HG03442 (cell line): ENCODE data around the gene POMGNT2.
"Not testable (repeated sequence)": the region's sequence is repeated elsewhere in the genome, so short reads cannot be mapped to it uniquely, and the experiment has no call there.

Experiments used
- ATAC-seq: cut with Tn5 transposase; IDR thresholded peaks from one replicate; pipeline ENCODE4 v1.9.1; 2021; ENCODE audit warnings: mild to moderate bottlenecking, moderate library complexity; ENCODE audit not compliant: unreplicated experiment

POMGNT2 gene

DNA sequence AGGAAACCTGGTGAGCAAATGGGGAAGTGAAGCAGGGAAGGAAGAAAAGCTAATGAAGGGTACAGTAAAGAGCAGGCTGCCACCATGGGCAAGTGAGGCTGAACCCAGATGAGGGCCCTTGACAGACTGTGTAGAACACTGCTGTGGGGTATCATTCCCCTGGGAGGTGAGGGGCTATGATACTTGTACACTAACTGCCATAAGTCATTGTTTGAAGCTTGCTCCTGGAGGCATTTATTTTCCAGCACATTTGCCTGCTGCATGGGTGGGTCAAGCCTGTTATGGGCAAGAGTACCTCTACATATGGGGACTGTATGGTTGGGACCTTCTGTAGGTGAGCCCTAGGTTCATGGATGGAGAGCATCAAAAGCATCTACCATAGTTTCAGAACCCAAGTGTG is 57.4 kb downstream of the POMGNT2 start:
- ATAC-seq = no peak

DNA sequence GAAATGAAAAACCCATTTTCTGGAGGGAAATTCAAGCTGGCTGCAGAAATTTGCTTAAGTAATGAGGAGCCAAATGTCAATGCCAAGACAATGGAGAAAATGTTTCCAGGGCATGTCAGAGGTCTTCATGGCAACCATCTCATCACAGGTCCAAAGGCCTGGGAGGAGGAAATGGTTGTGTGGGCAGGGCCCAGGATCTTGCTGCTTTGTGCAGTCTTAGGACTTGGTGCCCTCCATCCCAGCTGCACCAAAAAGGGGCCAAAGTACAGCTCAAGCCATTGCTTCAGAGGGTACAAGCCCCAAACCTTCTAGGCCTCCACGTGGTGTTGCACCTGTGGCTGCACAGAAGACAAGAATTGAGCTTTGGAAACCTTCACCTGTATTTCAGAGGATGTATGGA is 59.3 kb downstream of the POMGNT2 start:
- no peak for ATAC-seq

GRCh38 chr3:43045079-43045478 is 60.8 kb downstream of the POMGNT2 start:
- not testable (repeated sequence) for ATAC-seq

DNA sequence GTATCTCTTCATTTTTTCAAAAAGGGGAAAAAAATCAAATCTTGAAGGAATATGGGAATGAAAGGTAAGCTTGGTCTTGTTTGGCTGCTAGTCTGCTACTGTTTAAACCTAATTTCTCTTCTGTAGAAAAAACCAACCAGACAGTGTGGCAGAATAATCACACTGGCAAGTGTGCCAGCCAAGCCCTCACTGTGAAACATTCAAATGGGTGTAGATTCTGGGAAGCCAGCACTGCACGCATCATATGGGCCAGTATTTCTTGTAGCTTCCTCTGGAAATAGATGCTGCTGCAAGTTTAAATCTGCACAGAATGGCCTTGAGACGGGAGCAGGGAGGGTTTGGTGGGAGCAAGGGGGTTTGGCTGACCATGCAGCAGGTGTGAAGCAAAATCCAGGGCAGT is 62.1 kb downstream of the POMGNT2 start:
- ATAC-seq = no peak

DNA sequence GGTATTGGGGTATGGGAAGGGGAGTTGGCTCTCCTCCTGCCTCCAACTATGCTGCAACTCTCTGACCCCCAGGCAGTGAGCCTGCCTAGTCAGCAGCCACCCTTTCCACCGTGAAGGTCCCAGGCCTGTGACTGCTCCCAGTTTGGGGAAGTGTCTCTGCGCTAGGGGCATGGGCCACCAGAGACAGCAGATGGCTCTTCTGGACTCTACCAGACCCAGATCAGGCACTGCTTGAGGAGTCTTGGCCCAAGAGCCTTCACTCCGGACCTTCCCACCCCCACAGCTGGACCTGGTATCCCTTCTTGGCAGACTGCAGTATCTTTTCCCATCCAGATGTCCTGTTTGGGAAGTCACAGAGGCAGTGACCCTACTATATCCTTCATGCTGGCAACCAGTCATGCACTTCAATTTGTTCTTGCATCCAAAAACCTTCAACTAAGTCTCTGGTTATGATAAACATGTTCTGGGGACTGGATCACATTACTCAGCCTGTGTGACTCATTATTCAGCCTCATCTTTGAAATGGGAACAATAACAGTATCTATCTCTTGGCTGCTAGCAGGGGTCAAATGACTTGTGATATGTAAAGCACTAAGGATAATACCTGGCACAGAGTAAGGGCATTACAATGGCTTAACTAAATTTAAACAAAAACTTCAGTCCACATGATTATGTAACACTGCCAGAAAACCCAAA is 62.7 kb downstream of the POMGNT2 start:
- no peak for ATAC-seq

GRCh38 chr3:43041517-43041916 is 64.4 kb downstream of the POMGNT2 start:
- ATAC-seq = no peak

DNA sequence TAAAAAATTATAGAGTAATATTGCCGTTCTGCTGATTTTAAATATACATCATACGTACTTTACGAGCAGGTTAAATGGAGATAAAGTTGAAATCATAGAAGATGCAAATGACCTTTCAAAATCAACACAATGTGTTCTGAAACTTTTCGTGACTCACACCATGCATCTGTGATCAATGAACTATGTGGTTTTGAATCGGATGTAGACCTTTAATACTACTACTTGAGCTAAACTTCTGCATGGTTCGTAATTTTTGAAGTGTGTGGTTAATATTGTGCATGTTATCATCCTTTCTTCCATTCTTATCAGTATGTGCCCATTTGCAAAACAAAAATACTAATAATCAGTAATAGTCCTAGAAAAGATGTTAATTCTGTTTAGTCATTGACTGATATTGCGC is 67.9 kb downstream of the POMGNT2 start:
- ATAC-seq = peak; percentile 53

GRCh38 chr3:43036621-43037423 is 69.1 kb downstream of the POMGNT2 start:
- no peak for ATAC-seq

DNA sequence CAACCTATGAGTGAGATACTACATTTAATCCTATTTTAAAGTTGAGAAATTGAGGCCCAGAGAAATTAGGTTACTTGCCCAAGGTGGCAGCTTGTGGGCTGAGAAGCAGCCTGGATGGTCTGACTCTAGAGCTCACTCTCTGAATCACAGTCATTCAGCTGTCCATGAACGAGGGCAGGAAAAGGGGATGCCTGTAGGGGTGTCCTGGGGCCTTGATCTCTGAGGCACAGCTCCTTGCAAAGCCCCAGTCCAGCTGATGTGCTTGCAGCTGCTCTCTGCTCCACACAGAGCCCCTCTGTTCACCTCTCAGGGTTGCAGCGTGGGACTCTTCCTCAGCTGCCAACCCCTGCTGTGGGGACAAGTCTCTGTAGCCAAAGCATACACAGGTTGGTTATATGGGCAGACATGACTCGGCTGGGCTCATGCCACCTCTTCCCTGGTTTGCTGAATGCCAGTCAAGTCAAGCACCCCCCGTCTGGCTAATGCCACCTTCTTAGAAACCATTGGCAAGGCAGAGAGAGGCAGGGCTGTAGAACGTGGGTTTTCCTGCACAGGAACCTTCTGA is 70.0 kb downstream of the POMGNT2 start:
- no peak for ATAC-seq

- ATAC-seq = no peak
Measured at GRCh38 chr3:43034911-43035310, 71.0 kb downstream of the POMGNT2 start.

DNA sequence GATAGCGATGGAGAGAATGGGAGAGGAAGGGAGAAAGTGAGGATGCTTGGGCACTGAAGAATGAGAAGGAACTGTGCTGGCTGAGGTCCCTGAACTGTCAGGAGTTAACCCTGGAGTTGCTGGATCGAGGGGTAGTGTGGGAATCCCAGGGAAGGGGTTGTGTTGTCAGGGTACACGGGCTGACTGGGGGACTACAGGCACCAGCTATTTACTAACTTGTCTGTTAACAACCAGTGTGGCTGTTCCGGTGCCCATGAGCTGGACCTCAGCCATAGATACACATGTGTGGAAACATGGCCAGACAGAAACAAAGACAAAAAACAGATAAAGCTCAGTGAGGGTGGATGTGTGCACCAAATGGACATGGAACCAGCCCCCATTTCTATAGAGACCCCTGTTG is 71.7 kb downstream of the POMGNT2 start:
- no peak for ATAC-seq

- ATAC-seq = no peak
Measured at GRCh38 chr3:43032646-43033628, 72.9 kb downstream of the POMGNT2 start.

DNA sequence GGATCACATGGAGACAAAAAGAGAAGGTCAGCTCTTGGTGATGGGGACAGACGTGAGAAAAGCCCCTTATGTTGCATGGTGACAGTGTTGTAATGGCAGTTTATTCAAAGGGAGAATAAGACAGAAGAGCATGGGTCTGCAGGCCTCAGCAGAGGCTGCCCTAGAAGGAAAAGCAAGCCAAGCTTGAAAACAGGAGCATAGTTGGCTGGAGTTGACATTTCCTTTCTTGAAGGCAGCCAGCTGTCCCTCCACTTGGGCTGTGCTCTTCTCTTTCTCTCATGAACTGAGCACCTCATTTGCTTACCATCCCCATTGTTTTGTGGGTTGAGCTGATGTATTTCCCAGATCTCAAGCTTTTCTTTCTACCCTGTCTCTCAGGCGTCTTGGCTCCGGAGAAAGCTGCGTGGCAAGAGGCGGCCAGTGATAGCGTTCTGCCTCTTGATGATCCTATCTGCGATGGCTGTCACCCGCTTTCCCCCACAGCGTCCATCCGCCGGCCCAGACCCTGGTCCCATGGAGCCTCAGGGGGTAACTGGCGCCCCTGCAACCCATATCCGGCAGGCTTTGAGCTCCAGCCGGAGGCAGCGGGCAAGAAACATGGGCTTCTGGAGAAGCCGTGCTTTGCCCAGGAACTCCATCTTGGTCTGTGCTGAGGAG is 73.9 kb downstream of the POMGNT2 start:
- no peak for ATAC-seq

DNA sequence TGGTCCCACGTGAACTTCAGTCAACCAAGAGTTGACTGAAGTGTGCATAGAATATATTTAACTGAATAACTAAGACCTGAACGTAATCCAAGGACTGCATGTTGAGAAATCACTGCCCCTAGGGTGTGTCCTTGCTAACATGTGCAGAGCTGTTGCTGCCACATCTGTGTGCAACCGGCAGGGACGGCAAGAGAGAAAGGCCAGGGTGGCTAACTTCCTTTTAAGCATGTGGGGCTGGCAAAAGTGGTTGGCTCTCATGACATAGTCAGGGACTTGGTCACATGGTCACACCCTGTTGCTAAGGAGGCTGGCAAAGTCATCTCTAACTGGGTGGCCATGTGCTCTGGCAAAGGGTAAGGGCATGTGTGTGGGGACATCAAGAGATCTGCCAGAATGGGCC is 74.4 kb downstream of the POMGNT2 start:
- ATAC-seq = no peak

GRCh38 chr3:43030162-43030935 is 75.5 kb downstream of the POMGNT2 start:
- ATAC-seq = no peak
